DOHH2 (cell line): Measurements from ENCODE around the gene CCDC107.

Experiments
- H3F3A ChIP-seq: fragments of 200-600 bp; sonication (generic), shearing (Covaris generic); 2 replicates; pipeline ENCODE4 v1.6.0; 2016; ENCODE audit warnings: antibody characterized with exemption, mild to moderate bottlenecking; ENCODE audit not compliant: control insufficient read depth, insufficient read depth
- H3K27ac ChIP-seq: fragments of 200-600 bp; sonication (generic); 2 replicates; pipeline ENCODE4 v1.5.1; 2014; ENCODE audit warnings: low read depth, mild to moderate bottlenecking, low read length, moderate library complexity
- H3K27me3 ChIP-seq: fragments of 200-600 bp; sonication (generic); 2 replicates; pipeline ENCODE4 v1.6.1; 2014; ENCODE audit warnings: mild to moderate bottlenecking, low read length, mixed read lengths; ENCODE audit not compliant: control insufficient read depth
- H3K36me3 ChIP-seq: fragments of 200-600 bp; sonication (generic); 2 replicates; pipeline ENCODE4 v1.6.1; 2014; ENCODE audit warnings: mild to moderate bottlenecking, low read length, moderate library complexity, mixed read lengths; ENCODE audit not compliant: control insufficient read depth
- H3K4me1 ChIP-seq: fragments of 200-600 bp; sonication (generic); 2 replicates; pipeline ENCODE4 v1.6.1; 2014; ENCODE audit warnings: mild to moderate bottlenecking, low read length, mixed read lengths; ENCODE audit not compliant: control insufficient read depth
- H3K4me2 ChIP-seq: fragments of 200-600 bp; sonication (generic); 2 replicates; pipeline ENCODE4 v1.6.0; 2014; ENCODE audit warnings: mild to moderate bottlenecking, low read length, moderate library complexity
- H3K4me3 ChIP-seq: fragments of 200-600 bp; sonication (generic); 2 replicates; pipeline ENCODE4 v1.5.1; 2014; ENCODE audit warnings: mild to moderate bottlenecking, low read length, mixed read lengths
- H3K79me2 ChIP-seq: fragments of 200-600 bp; sonication (generic); 2 replicates; pipeline ENCODE4 v1.6.1; 2014; ENCODE audit warnings: mild to moderate bottlenecking, low read length, mixed read lengths; ENCODE audit not compliant: control insufficient read depth
- H3K9me2 ChIP-seq: fragments of 200-600 bp; sonication (generic); replicated peaks from 2 replicates; pipeline ENCODE4 v1.6.1; 2014; ENCODE audit warnings: mild to moderate bottlenecking, low read length, mixed read lengths; ENCODE audit not compliant: control insufficient read depth
- H3K9me3 ChIP-seq: fragments of 200-600 bp; sonication (generic); 2 replicates; pipeline ENCODE4 v1.6.1; 2014; ENCODE audit warnings: antibody characterized with exemption, low read length, mixed read lengths; ENCODE audit not compliant: control insufficient read depth, insufficient read depth
- H4K20me1 ChIP-seq: fragments of 200-600 bp; sonication (generic); 2 replicates; pipeline ENCODE4 v1.6.0; 2014; ENCODE audit warnings: low read depth, mild to moderate bottlenecking, antibody characterized with exemption, low read length, moderate library complexity; ENCODE audit not compliant: control insufficient read depth, insufficient read depth
- EZH2phosphoT487 ChIP-seq: fragments of 200-600 bp; sonication (generic); IDR thresholded peaks from 2 replicates; pipeline ENCODE4 v1.6.1; 2017; ENCODE audit warnings: borderline replicate concordance, mild to moderate bottlenecking, antibody characterized with exemption, low read length, moderate library complexity, mixed read lengths
- TF ChIP-seq, protein P1 (sequence below): fragments of 200-600 bp; sonication (generic); IDR thresholded peaks from one replicate; pipeline ENCODE4 v1.5.1; 2014; ENCODE audit warnings: antibody characterized with exemption, mild to moderate bottlenecking, low read depth, low read length; ENCODE audit not compliant: poor library complexity, severe bottlenecking

CCDC107 gene

DNA sequence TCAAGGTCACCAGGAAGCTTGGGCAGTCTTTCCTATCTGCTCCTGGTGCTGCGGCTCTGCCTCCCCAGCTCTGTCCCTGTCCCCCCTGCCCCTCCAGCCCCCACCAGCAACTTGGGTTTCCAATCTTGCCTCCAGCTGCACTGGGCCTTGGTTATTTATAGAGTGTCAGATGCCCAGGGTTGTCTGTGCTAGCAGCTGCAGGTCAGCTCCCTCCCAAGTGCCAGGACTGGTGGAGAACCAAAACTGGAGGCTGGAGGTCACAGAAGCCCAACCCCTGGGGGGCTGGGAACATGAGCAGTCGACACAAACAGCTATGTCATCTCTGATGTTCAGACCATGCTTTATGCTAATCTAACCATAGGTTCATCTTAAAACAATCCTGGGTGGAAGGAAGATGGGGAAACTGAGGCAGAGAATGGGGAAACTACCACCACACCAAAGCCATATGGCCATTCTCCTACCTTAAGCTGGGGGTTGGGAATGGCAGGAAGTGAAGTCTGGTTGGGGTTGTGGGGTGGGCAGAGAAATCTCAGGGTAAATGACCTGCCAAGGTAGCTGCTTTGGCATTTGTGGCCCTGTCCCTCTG is 30.0 kb downstream of the CCDC107 start:
- Histone ChIP-seq H3K4me1 (peaks cover 49% of the 10 kb centered on the region), H3K27ac (no peak overlapping the region), H3K36me3 (no peaks in the 10 kb centered on the region), H3K4me3 (no peak overlapping the region), H3K4me2 (peak overlapping the region; percentile 52), H3K9me3 (no peaks in the 10 kb centered on the region), H3F3A (peaks cover 8% of the 10 kb centered on the region; the same call in 1 of the 2 replicates), H4K20me1 (no peaks in the 10 kb centered on the region), H3K9me2 (no peaks in the 10 kb centered on the region), H3K27me3 (no peaks in the 10 kb centered on the region), H3K79me2 (no peaks in the 10 kb centered on the region)
- no peak for TF ChIP-seq EZH2phosphoT487
- TF ChIP-seq, protein P1, sequence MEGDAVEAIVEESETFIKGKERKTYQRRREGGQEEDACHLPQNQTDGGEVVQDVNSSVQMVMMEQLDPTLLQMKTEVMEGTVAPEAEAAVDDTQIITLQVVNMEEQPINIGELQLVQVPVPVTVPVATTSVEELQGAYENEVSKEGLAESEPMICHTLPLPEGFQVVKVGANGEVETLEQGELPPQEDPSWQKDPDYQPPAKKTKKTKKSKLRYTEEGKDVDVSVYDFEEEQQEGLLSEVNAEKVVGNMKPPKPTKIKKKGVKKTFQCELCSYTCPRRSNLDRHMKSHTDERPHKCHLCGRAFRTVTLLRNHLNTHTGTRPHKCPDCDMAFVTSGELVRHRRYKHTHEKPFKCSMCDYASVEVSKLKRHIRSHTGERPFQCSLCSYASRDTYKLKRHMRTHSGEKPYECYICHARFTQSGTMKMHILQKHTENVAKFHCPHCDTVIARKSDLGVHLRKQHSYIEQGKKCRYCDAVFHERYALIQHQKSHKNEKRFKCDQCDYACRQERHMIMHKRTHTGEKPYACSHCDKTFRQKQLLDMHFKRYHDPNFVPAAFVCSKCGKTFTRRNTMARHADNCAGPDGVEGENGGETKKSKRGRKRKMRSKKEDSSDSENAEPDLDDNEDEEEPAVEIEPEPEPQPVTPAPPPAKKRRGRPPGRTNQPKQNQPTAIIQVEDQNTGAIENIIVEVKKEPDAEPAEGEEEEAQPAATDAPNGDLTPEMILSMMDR = no peak

DNA sequence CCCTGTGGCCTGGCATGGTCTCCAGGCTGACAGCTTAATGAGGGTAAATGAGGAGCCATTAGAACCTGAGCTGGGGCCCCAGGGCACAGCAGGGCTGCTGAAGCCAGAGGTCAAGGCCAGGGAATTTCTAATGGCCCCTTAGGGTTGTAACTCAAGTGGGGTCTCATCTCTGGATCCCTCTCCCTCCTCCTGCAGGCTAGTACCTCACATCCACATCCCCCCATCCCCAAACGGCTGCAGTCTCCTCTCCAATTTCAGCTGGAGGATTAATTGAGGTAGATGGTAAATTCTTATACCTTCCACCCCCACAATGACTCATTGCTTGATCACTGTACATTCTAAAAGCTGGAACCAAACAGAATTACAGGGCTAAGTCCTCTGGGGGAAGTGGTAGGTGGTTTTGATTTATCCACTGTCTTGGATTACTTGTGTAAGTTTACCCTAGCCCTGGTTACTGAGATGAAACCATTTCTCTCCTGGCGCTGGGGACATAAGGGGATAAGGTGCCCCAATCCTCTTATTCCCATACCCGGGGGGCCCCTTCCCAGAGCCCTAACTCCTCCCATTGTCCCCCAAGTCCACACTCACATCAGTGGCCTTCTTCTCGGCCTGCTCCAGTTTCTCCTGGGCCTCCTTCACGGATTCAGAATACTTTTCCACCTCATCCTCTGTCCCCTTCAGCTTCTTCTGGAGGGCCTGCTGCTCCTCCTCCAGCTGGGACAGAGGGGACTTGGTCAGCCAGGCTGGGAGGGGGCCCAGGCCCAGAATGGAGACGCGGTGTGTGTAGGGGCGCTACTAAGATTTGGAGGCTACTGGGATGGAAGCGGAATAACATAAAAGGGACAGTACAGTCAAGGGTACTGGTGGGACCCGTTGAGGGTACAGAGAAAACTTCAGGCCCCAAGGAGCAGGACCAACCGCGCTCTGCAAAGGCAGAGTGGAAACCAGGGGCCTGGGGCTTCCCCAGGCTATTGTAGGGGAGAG is 30.8 kb downstream of the CCDC107 start:
- H3K36me3 ChIP-seq = no peaks in the 10 kb centered on the region
- H3K4me2 ChIP-seq = no peak overlapping the region; the same call in 1 of the 2 replicates
- no peak overlapping the region for H3K4me3 ChIP-seq
- TF ChIP-seq, protein P1 = no peak
- TF ChIP-seq EZH2phosphoT487 = no peak
- H3F3A ChIP-seq = peaks cover 8% of the 10 kb centered on the region; the same call in 1 of the 2 replicates
- H4K20me1 ChIP-seq = no peaks in the 10 kb centered on the region
- H3K79me2 ChIP-seq = no peaks in the 10 kb centered on the region
- no peaks in the 10 kb centered on the region for H3K9me3 ChIP-seq
- no peak overlapping the region for H3K27ac ChIP-seq
- H3K4me1 ChIP-seq = peaks cover 49% of the 10 kb centered on the region
- H3K9me2 ChIP-seq = no peaks in the 10 kb centered on the region
- no peaks in the 10 kb centered on the region for H3K27me3 ChIP-seq

- Histone ChIP-seq H3K4me3 (peak within 1 kb of the TSS; percentile 81), H3F3A (peaks cover 8% of the 10 kb centered on the region; the same call in 1 of the 2 replicates), H3K27me3 (no peaks in the 10 kb centered on the region), H3K4me2 (peak within 1 kb of the TSS; percentile 95), H3K9me3 (no peaks in the 10 kb centered on the region), H3K79me2 (no peaks in the 10 kb centered on the region), H3K36me3 (no peaks in the 10 kb centered on the region), H3K9me2 (no peaks in the 10 kb centered on the region), H3K27ac (peak within 1 kb of the TSS; percentile 30), H4K20me1 (no peaks in the 10 kb centered on the region), H3K4me1 (peaks cover 49% of the 10 kb centered on the region)
- TF ChIP-seq, protein P1 = no peak
- TF ChIP-seq EZH2phosphoT487 = no peak
These were observed 31.6 kb downstream of the CCDC107 start, which contains the start of gene TPM2 for GRCh38 chr9:35689542-35690293. TSS of gene TPM2 (minus strand) at chr9:35689925. CDS start at chr9:35689817, 108 bp downstream.
